ENCODE measurements around the gene FOSB. TPM values are rescaled to one million over a fixed set of nuclear protein-coding genes. Genes with fewer than 3 reads are reported as not detected.

Gene FOSB
- total RNA-seq, 2 experiments from 2014 or later, result 7.3 to 7.7 TPM

DNA sequence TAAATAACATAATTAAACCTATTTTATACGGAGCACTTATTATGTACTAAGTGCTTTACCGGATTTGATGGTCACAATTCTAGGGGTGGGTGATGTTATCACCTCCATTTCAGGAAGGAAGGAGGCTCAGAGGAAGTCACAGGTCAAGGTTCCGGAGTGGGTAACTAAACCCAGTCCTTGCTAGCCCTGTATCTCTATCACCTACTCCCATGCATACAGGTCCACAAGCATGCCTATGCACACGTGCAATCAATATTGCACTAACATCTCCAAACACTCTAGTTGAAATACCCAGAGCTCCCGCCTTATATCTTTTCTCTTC lies 17.8 kb upstream of the FOSB start:
- peak overlapping the region; percentile 95 for H3K4me3 Mint-ChIP-seq
- no peaks in the 10 kb centered on the region for H3K9me3 Mint-ChIP-seq (ENCODE audit: low read depth)
- peak overlapping the region; percentile 97 for H3K27ac Mint-ChIP-seq
- POLR2A ChIA-PET, result interaction anchor here (0.8 kb wide), 1 partner anchor 19 kb away, joined by 3 read pairs; no protein-coding TSS in a partner anchor
- DNase-seq (no peak), ATAC-seq (peak; percentile 24)
- intact Hi-C loops (cut with DNase I, micrococcal nuclease), result loop anchor here (1.0 to 5.0 kb wide), 5 partner anchors 17 to 242 kb away; partner anchors contain the start of genes FOSB (in 2 of the 2), OPA3 (in 1 of the 2), QPCTL (in 1 of the 2) and SNRPD2 (in 1 of the 2)
- CTCF ChIA-PET, result interaction anchor here (0.7 to 2.1 kb wide), 4 partner anchors 11 to 36 kb away, joined by 3 to 15 read pairs (median 4); no protein-coding TSS in a partner anchor
- H3K36me3 Mint-ChIP-seq (ENCODE audit: low read depth), result no peaks in the 10 kb centered on the region
- H3K27me3 Mint-ChIP-seq, result no peaks in the 10 kb centered on the region
- peaks cover 34% of the 10 kb centered on the region for H3K4me1 Mint-ChIP-seq

DNA sequence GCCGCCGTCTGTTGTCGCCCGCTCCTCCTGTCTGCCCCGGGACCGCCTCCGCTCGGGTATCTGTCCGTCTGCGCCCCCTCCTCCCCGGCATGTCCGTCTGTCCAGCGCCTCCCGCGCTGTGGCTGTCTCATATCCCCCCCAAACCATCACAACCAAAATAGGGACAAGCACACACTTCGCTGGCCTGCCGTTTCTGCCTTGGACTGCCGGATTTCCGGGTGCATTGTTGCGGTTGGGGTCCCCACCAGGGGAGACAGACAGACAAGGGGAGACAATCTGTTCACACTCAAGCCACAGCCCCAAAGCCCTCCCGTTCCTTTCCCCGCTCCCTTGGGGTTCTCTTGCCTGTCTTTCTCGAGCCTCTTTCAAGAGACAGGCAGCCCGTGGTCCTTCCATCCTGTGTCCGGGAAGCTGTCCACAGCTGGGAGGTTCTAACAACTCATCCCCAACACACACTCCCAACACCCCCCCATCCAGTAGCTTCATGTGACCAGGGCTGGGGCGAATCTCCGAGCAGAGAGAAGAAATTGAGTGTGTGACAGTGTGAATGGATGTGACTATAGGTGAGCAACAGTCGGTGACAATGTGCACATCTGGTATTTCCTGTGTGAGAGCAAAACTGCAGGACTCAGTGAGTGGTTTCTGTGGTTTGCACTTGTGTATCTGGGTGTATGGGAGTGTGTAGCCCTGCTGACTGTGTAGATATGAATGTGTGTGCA lies 16.5 kb upstream of the FOSB start:
- H3K36me3 Mint-ChIP-seq (ENCODE audit: low read depth), result no peaks in the 10 kb centered on the region
- H3K27me3 Mint-ChIP-seq, result no peaks in the 10 kb centered on the region
- H3K4me3 Mint-ChIP-seq, result peak overlapping the region; percentile 73
- H3K27ac Mint-ChIP-seq, result peak overlapping the region; percentile 58
- H3K4me1 Mint-ChIP-seq, result peaks cover 40% of the 10 kb centered on the region
- DNase-seq, result peak; percentile 57
- no peaks in the 10 kb centered on the region for H3K9me3 Mint-ChIP-seq (ENCODE audit: low read depth)
- peak; percentile 56 for ATAC-seq
- POLR2A ChIA-PET, result interaction anchor here (1.0 kb wide), 1 partner anchor 17 kb away, joined by 6 read pairs; the partner anchor contains the start of gene FOSB
- intact Hi-C loops (cut with DNase I, micrococcal nuclease), result loop anchor here in 1 of 2 experiments (2.0 to 5.0 kb wide), 2 partner anchors 56 to 241 kb away; partner anchors contain the start of genes QPCTL, SNRPD2 and VASP
- CTCF ChIA-PET, result no interaction called here

GRCh38 chr19:45451850-45452387 lies 15.9 kb upstream of the FOSB start:
- intact Hi-C loops (cut with DNase I, micrococcal nuclease), result loop anchor here in 1 of 2 experiments (2.0 to 5.0 kb wide), 2 partner anchors 55 to 240 kb away; partner anchors contain the start of genes QPCTL, SNRPD2 and VASP
- no peaks in the 10 kb centered on the region for H3K9me3 Mint-ChIP-seq (ENCODE audit: low read depth)
- H3K4me3 Mint-ChIP-seq, result peak overlapping the region; percentile 73
- ChIA-PET POLR2A (interaction anchor here (1.0 kb wide), 1 partner anchor 16 kb away, joined by 6 read pairs; the partner anchor contains the start of gene FOSB), CTCF (interaction anchor here (1.6 kb wide), 1 partner anchor 27 kb away, joined by 5 read pairs; no protein-coding TSS in a partner anchor)
- DNase-seq, result no peak
- no peaks in the 10 kb centered on the region for H3K36me3 Mint-ChIP-seq (ENCODE audit: low read depth)
- peak overlapping the region; percentile 58 for H3K27ac Mint-ChIP-seq
- ATAC-seq, result no peak
- peaks cover 40% of the 10 kb centered on the region for H3K4me1 Mint-ChIP-seq
- H3K27me3 Mint-ChIP-seq, result no peaks in the 10 kb centered on the region

- peak overlapping the region; percentile 65 for H3K27ac Mint-ChIP-seq
- peak overlapping the region; percentile 5 for H3K4me3 Mint-ChIP-seq
- POLR2A ChIA-PET, result interaction anchor here (1.0 to 1.4 kb wide), 3 partner anchors 12 to 13 kb away, joined by 4 to 6 read pairs (median 5); partner anchors contain the start of gene FOSB
- CTCF ChIA-PET, result interaction anchor here (1.1 to 1.6 kb wide), 4 partner anchors 10 to 23 kb away, joined by 3 to 11 read pairs (median 6); partner anchors contain the start of gene FOSB
- ATAC-seq, result peak; percentile 82
- no peaks in the 10 kb centered on the region for H3K27me3 Mint-ChIP-seq
- peaks cover 23% of the 10 kb centered on the region for H3K4me1 Mint-ChIP-seq
- intact Hi-C loops (cut with DNase I, micrococcal nuclease), result loop anchor here in 1 of 2 experiments (1.0 kb wide), 1 partner anchor 11 kb away; the partner anchor contains the start of gene FOSB
- no peaks in the 10 kb centered on the region for H3K36me3 Mint-ChIP-seq (ENCODE audit: low read depth)
- no peaks in the 10 kb centered on the region for H3K9me3 Mint-ChIP-seq (ENCODE audit: low read depth)
- peak; percentile 84 for DNase-seq
Measured at GRCh38 chr19:45455707-45456499, 11.9 kb upstream of the FOSB start.

- no peak for ATAC-seq
- no peak overlapping the region for H3K4me3 Mint-ChIP-seq
- no peak overlapping the region for H3K27ac Mint-ChIP-seq
- no peaks in the 10 kb centered on the region for H3K36me3 Mint-ChIP-seq (ENCODE audit: low read depth)
- ChIA-PET CTCF (interaction anchor here (0.8 to 1.6 kb wide), 4 partner anchors 9 to 23 kb away, joined by 3 to 11 read pairs (median 6); partner anchors contain the start of gene FOSB), POLR2A (interaction anchor here (1.2 to 1.4 kb wide), 2 partner anchors 11 to 13 kb away, joined by 5 to 6 read pairs; partner anchors contain the start of gene FOSB)
- no peaks in the 10 kb centered on the region for H3K27me3 Mint-ChIP-seq
- intact Hi-C loops (cut with DNase I, micrococcal nuclease), result no loop called here
- H3K4me1 Mint-ChIP-seq, result peaks cover 17% of the 10 kb centered on the region
- no peaks in the 10 kb centered on the region for H3K9me3 Mint-ChIP-seq (ENCODE audit: low read depth)
- DNase-seq, result no peak
Measured at GRCh38 chr19:45456500-45456815, 11.3 kb upstream of the FOSB start.

DNA sequence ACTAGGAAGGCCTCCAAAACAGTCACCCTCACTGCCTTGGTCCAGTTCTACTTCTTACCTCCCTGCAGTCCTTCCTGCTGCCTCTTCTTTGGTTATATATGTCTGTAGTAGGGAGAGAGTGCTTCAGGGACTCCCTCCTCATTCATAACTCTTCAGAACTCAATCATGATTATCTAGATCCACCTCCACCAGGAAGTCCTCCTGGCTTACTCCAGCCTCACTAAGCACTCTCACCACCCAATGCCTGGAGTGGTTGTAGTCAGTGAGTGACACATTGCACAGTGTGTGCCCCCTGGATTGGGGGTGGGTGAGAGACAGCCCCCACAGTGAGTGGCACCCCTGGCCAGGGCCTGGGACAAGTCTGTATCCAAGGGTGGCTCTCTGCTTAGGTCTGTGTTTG lies 10.0 kb upstream of the FOSB start:
- Mint-ChIP-seq H3K9me3 (ENCODE audit: low read depth) (no peaks in the 10 kb centered on the region), H3K27ac (no peak overlapping the region), H3K27me3 (no peaks in the 10 kb centered on the region), H3K36me3 (ENCODE audit: low read depth) (no peaks in the 10 kb centered on the region), H3K4me3 (no peak overlapping the region), H3K4me1 (peaks cover 14% of the 10 kb centered on the region)
- intact Hi-C loops (cut with DNase I, micrococcal nuclease), result no loop called here
- CTCF ChIA-PET, result interaction anchor here (1.4 kb wide), 1 partner anchor 11 kb away, joined by 4 read pairs; the partner anchor contains the start of gene FOSB
- POLR2A ChIA-PET, result no interaction called here
- DNase-seq (no peak), ATAC-seq (no peak)

DNA sequence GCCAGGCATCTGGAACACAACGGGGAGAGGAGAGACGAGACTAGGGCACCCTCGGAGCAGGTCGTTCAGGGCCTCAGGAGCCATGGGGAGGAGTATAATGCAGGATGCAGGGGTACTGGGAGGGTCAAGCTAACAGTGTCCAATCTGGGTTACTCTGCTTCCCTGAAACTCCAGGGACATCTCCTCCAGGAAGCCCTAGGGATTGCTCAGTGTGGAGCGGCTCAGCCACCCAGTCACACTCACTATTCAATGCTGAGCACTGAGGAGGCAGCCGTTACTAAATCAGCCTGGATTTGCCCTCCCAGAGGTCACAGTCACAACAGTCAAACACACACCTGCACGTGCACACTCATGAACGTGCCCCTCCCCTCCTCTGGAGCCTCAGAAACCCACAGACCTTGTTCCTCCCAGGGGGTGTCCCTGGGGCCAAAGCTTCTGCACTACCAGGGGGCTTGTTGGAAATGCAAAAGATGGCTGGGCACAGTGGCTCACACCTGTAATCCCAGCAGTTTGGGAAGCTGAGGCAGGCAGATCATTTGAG lies 6.9 kb upstream of the FOSB start:
- ATAC-seq, result no peak
- H3K36me3 Mint-ChIP-seq (ENCODE audit: low read depth), result no peaks in the 10 kb centered on the region
- no peaks in the 10 kb centered on the region for H3K9me3 Mint-ChIP-seq (ENCODE audit: low read depth)
- ChIA-PET CTCF (interaction anchor here (1.0 to 1.6 kb wide), 3 partner anchors 18 to 62 kb away, joined by 3 to 5 read pairs (median 4); no protein-coding TSS in a partner anchor), POLR2A (no interaction called here)
- DNase-seq, result no peak
- H3K4me3 Mint-ChIP-seq, result no peak overlapping the region
- no peaks in the 10 kb centered on the region for H3K27me3 Mint-ChIP-seq
- H3K27ac Mint-ChIP-seq, result no peak overlapping the region
- peaks cover 7% of the 10 kb centered on the region for H3K4me1 Mint-ChIP-seq
- intact Hi-C loops (cut with DNase I, micrococcal nuclease), result no loop called here

- Mint-ChIP-seq H3K4me3 (no peak overlapping the region), H3K4me1 (no peaks in the 10 kb centered on the region), H3K9me3 (ENCODE audit: low read depth) (no peaks in the 10 kb centered on the region), H3K27me3 (no peaks in the 10 kb centered on the region), H3K27ac (no peak overlapping the region), H3K36me3 (ENCODE audit: low read depth) (no peaks in the 10 kb centered on the region)
- no peak for DNase-seq
- POLR2A ChIA-PET, result no interaction called here
- CTCF ChIA-PET, result interaction anchor here (0.7 to 1.6 kb wide), 4 partner anchors 22 to 96 kb away, joined by 3 to 7 read pairs (median 4); no protein-coding TSS in a partner anchor
- intact Hi-C loops (cut with DNase I, micrococcal nuclease), result no loop called here
- ATAC-seq, result no peak
Measured at GRCh38 chr19:45462174-45462573, 5.6 kb upstream of the FOSB start.

GRCh38 chr19:45463241-45463640 lies 4.6 kb upstream of the FOSB start:
- Mint-ChIP-seq H3K4me3 (no peak overlapping the region), H3K27me3 (no peaks in the 10 kb centered on the region), H3K4me1 (peaks cover 5% of the 10 kb centered on the region), H3K9me3 (ENCODE audit: low read depth) (no peaks in the 10 kb centered on the region), H3K27ac (no peak overlapping the region), H3K36me3 (ENCODE audit: low read depth) (no peaks in the 10 kb centered on the region)
- ChIA-PET POLR2A (no interaction called here), CTCF (interaction anchor here (0.5 to 0.9 kb wide), 2 partner anchors 23 to 324 kb away, joined by 3 to 5 read pairs; no protein-coding TSS in a partner anchor)
- ATAC-seq, result no peak
- intact Hi-C loops (cut with DNase I, micrococcal nuclease), result no loop called here
- DNase-seq, result no peak

- H3K27me3 Mint-ChIP-seq, result no peaks in the 10 kb centered on the region
- POLR2A ChIA-PET, result no interaction called here
- no peaks in the 10 kb centered on the region for H3K36me3 Mint-ChIP-seq (ENCODE audit: low read depth)
- H3K27ac Mint-ChIP-seq, result no peak overlapping the region
- H3K4me3 Mint-ChIP-seq, result no peak overlapping the region
- no peak for DNase-seq
- peaks cover 6% of the 10 kb centered on the region for H3K4me1 Mint-ChIP-seq
- CTCF ChIA-PET, result interaction anchor here (1.0 kb wide), 1 partner anchor 14 kb away, joined by 4 read pairs; no protein-coding TSS in a partner anchor
- ATAC-seq, result no peak
- no peaks in the 10 kb centered on the region for H3K9me3 Mint-ChIP-seq (ENCODE audit: low read depth)
- intact Hi-C loops (cut with DNase I, micrococcal nuclease), result no loop called here
Measured at GRCh38 chr19:45464274-45464673, 3.5 kb upstream of the FOSB start.

Data from activated CD4-positive, alpha-beta T cell treated with anti-CD3 and anti-CD28 coated beads for 36 hours (primary cell).